ENCODE results near the gene NRAP.

Gene NRAP

GRCh38 chr10:113631684-113632367, 32.0 kb downstream of the NRAP start:
- DNase-seq (ENCODE audit: low read depth in 2 of 2): no peak

- DNase-seq (ENCODE audit: low read depth in 2 of 2): no peak
Observed at GRCh38 chr10:113630929-113631533, 32.8 kb downstream of the NRAP start.

GRCh38 chr10:113628607-113629153, 35.2 kb downstream of the NRAP start:
- DNase-seq (ENCODE audit: low read depth in 2 of 2): no peak

GRCh38 chr10:113627836-113628235, 36.0 kb downstream of the NRAP start:
- DNase-seq (ENCODE audit: low read depth in 2 of 2): no peak

GRCh38 chr10:113626809-113627355, 37.0 kb downstream of the NRAP start:
- DNase-seq (ENCODE audit: low read depth in 2 of 2): no peak

DNA sequence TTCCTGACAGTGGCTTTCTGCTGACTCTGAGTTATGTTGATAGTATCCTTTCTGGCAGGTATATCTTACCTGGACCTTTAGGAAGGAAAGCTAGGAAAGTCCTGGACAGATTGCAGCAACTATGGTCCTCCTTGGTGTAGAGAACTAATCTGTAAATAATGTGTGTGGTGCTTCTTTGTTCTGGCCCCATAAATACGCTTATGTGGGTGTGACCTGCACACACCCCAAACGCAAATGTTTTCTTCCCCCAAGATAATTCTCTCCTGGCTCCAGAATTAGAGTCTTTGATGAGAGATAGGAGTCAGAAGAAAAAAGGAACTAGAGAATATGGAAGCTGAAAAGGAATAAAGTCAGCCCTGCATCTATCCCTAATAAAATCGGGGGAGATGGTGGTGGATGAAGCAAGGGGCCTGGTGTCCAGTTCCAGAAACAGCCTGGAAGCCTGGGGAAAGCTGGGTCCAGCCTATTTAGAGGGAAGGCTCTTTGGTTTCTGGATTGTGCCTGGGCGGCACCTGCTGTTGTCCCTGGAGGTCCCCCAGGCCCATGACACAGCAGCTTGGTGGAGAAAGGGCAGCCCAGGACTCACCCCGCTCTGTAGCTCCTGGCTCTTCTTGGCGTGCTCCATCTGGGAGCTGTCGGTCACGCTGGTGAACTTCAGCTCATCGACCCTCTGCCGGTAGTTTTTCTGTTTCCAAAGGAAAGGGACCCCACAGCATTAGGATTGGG, 38.2 kb downstream of the NRAP start:
- DNase-seq (ENCODE audit: low read depth in 2 of 2): no peak

DNA sequence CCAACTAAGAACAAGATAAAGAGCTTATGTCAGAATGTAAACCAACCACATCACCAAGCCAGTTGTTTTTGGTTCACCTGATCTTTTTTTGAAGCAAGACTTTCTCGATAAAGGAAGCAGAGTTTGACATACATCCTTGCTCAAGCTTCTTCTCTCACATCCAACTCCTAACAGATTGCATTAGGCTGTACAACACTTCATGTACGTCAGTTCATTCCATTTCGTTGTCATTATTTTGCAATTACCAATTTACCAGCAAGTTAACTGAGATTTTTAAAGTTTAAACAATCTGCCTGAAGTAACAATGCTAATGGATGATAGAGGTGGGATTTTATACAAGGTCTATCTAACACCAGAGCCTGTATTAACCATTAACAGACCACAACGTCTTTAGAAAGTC, 41.0 kb downstream of the NRAP start:
- DNase-seq (ENCODE audit: low read depth in 2 of 2): no peak

- no peak for DNase-seq (ENCODE audit: low read depth in 2 of 2)
Observed at GRCh38 chr10:113621799-113622198, 42.0 kb downstream of the NRAP start.

DNA sequence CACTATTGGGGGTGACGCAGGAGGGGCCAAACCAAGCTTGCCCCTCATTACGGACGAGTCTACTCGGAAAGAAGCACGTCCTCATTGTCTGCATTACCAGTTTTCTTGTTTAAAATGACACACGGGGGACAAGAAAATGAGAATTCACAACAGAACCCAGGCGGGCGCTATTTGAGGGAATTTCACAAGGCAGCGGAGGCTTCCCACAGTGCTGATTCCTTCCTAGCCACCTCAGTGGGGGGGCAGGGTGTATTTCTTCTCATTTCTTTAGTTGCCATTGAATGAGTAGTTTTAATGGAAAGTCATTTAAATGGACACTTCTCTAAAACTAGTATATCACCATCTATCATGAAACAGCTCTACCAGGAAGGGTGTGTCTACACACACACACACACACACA, 42.9 kb downstream of the NRAP start:
- no peak for DNase-seq (ENCODE audit: low read depth in 2 of 2)

- DNase-seq (ENCODE audit: low read depth in 2 of 2): no peak
Observed at GRCh38 chr10:113620511-113620910, 43.3 kb downstream of the NRAP start.

DNA sequence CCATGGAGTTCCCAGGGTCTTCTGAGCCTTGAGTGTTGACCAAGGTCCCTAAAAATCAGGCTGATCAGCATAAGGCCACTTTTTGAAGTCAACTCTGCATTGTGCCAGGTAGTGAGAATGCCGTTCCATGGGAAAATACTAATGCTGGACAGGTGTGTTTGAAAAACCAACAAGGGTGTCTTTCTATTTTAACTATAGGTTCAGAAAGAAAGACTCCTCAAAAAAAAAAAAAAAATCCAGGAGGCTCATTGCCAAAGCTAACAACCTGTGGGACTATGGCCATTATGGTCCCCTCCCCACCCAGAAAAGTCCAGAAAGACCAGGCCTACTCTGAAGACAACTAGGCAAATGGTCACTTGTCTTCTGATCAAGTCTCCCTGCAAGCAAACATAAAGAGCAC, 44.4 kb downstream of the NRAP start:
- no peak for DNase-seq (ENCODE audit: low read depth in 2 of 2)

DNA sequence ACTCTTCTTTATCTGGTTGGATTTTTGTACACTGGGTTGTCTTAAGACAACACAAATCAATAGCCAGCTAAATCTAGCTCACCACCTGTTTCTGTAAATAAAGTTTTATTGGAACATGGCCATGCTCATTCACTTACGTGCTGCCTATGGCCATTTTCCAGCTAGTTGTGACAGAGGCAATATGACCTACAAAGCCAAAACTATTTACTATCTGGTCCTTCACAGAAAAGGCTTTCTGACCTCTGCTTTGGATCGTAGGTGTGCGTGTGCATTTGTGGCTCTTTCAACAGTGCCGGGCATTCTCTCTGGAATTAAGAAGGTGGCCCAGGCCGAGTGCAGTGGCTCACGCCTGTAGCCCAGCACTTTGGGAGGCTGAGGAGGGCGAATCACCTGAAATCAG, 45.5 kb downstream of the NRAP start:
- no peak for DNase-seq (ENCODE audit: low read depth in 2 of 2)

DNA sequence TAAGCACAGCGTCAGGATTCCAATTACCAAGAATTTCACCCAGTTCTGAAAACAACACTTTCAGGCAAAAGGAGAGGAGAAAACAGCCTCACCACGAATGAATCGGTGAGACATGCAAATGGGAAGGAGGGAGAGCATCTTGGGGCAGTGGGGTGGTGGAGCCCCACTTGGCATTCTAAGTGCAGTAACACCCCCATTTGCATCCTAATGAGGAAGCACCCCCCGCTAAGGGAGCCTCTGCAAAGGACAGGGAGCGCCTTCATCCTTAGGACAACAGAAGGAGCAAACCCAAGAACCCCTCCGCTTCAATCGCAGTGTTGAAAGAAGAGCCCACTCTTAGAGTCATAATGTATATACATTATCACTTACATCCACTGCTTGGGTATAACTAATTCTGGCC, 46.8 kb downstream of the NRAP start:
- no peak for DNase-seq (ENCODE audit: low read depth in 2 of 2)

DNA sequence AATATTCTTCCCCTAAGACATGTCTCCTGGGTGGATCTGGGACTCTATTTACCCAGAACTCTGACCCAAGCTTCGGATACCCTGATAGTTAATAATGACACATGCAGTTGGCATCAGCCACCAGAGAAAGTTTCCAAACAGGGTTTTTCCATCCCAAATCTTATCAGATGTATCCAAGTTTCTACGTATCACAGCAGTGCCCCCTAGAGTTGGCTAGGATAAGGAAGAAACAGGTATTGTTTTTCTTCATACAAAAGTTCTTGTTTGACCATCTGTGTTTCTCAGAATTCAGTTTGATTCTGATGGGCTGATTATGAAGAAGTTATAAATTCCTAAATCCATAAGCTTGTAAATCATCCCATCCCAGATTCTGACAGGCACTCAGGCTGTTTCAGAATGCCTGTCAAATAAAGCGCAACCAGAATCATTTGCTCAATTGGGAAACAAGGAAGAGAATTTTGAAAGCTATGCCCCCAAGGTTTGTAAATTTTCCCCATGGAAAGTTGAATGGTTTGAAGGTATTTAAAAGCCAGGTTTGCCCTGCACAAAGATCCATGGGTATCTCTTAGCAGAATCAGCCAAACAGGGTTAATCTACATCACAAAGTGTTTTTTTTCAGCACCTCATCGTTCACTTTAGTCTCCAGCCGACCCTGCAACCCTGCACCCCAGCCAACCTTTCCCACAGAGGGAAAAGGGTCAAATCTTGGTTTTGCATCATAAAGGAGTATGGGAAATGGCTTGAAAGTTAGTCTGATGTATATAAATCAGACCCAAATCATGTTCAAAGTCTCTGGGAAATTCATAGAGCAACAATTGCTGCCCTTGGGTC, 47.4 kb downstream of the NRAP start:
- DNase-seq (ENCODE audit: low read depth in 2 of 2): no peak

DNA sequence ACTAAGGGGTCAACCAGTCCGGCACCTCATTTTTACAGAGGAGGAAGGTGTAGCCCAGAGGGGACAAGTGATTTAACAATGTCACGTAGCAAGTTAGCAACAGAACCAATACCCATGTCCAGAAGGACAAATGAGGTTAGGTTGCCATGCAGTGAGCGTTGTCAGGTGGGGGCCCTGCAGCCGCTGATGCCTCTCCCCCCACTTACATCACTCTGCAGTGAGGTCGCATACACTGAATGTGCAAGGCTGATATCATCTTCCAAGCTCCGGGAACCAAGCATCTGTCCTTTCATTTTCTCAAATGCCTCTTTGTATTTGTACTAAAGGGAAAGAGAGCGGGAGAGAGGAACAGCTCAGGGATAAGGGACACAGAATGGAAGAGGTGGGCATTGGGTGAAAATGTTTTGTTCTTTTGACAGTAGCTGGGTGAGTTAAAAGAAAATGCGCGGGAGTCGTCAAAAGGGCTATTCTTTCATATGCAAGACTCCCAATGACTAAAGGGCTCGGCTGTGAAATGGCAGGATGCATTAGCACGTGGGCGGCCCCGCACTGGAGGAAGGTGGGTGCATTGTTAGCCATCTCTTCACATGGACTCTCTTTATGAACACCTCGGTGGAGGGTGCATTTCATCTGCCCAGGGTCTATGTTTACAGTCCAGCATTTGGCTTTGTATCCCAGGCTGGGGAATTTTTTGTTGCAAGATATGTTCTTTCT, 49.7 kb downstream of the NRAP start:
- DNase-seq (ENCODE audit: low read depth in 2 of 2): no peak

DNA sequence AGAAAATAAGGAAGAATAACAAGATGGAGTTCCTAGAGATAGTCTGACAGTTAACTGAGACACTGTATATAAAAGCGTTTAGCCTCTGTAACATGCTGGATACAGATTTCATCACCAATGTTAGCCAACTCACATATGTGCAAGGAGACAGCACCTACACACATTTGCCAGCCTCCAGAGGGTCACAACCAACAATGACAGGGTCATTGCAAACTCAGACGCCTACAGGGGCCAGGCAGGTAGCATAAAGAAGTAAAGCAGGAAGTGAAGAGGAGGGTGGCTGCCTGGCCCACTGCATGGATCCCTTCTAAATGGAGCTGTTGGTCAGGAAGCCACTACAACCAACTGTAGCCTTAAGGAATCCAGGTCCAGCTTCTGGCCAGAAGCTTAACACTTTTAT, 50.4 kb downstream of the NRAP start:
- DNase-seq (ENCODE audit: low read depth in 2 of 2): no peak

GRCh38 chr10:113612154-113612553, 51.7 kb downstream of the NRAP start:
- DNase-seq (ENCODE audit: low read depth in 2 of 2): no peak

- DNase-seq (ENCODE audit: low read depth in 2 of 2): no peak
Observed at GRCh38 chr10:113610631-113611601, 52.9 kb downstream of the NRAP start.

- DNase-seq (ENCODE audit: low read depth in 2 of 2): no peak
Observed at GRCh38 chr10:113609704-113610108, 54.1 kb downstream of the NRAP start.

All from stimulated activated CD8-positive, alpha-beta memory T cell treated with anti-CD3 and anti-CD28 coated beads, Interleukin-7, amount 100 ng/mL, for 1 hour (primary cell).